HepG2 (cell line): ENCODE measurements around the gene KEL. TPM values are rescaled to one million over a fixed set of nuclear protein-coding genes. Genes with fewer than 3 reads are reported as not detected.

Source experiments
- ATAC-seq: fragments of 200-7000 bp; cut with Tn5 transposase; 3 replicates; pipeline ENCODE4 v1.9.1; 2020; ENCODE audit warnings: mild to moderate bottlenecking, moderate library complexity
- BruUV-seq: library from RNA; stranded (reverse); fragments of 400-500 nt; replicated peaks from 2 replicates; lab custom pipeline; 2021; lab: Mats Ljungman, UMichigan
- CTCF ChIA-PET: fragments of 300-600 bp; formaldehyde crosslinking; extraction: SDS; loops from one replicate; lab custom pipeline; 2021; ENCODE audit warnings: low total read pairs, inconsistent platforms, low intra/inter-chr PET ratio; lab: Yijun Ruan, JAX
- POLR2A ChIA-PET: fragments of 350-600 bp; sonication (Branson Sonifier 250); formaldehyde crosslinking; loops from one replicate; lab custom pipeline; 2020; ENCODE audit warnings: antibody characterized with exemption, inconsistent platforms; lab: Yijun Ruan, JAX
- DNase-seq: peaks from one replicate; pipeline ENCODE4 v3.0.0-alpha.2; 2015; ENCODE audit warnings: low spot score
- FAIRE-seq: peaks from 3 replicates; lab custom pipeline; 2011; peaks lifted over from hg19 to GRCh38; lab: Jason Lieb, UNC
- H2AFZ ChIP-seq: one replicate; pipeline ENCODE4 v1.6.1; 2011; ENCODE audit warnings: low read length, inconsistent platforms
- H3K27ac ChIP-seq: fragments of 300-600 bp; 3 replicates; pipeline ENCODE4 v1.8.0; 2011; ENCODE audit warnings: mixed run types, mild to moderate bottlenecking, mixed read lengths, low read length, inconsistent platforms; ENCODE audit not compliant: insufficient read depth; ENCODE audit errors: extremely low read length
- H3K27me3 ChIP-seq, 2 experiments: fragments of 200-600 bp in 1 of 2; 2 replicates in 1 of 2; 3 replicates in 1 of 2; pipeline versions ENCODE4 v1.6.0 to v1.8.0; 2011; ENCODE audit warnings: low read length in 2 of 2, mild to moderate bottlenecking in 2 of 2, moderate library complexity in 2 of 2, inconsistent platforms in 1 of 2; ENCODE audit not compliant: insufficient read depth in 2 of 2, control insufficient read depth in 1 of 2
- H3K36me3 ChIP-seq, 2 experiments: fragments of 200-600 bp in 1 of 2; replicated peaks in 1 of 2; 2 replicates in 1 of 2; 3 replicates in 1 of 2; pipeline versions ENCODE4 v1.5.1 to v1.8.0; 2011; ENCODE audit warnings: low read length in 2 of 2, inconsistent platforms in 1 of 2; ENCODE audit not compliant: insufficient read depth in 2 of 2, control insufficient read depth in 1 of 2
- H3K4me1 ChIP-seq: 2 replicates; pipeline ENCODE4 v1.5.1; 2012; ENCODE audit warnings: low read length, inconsistent platforms; ENCODE audit not compliant: insufficient read depth
- H3K4me2 ChIP-seq: 2 replicates; pipeline ENCODE4 v1.6.0; 2011; ENCODE audit warnings: low read depth, low read length, inconsistent platforms
- H3K4me3 ChIP-seq, 3 experiments: fragments of 200-600 bp in 1 of 3; sonication (generic), shearing (Covaris generic) in 1 of 3; replicated peaks in 1 of 3; 2 replicates each; pipeline ENCODE4 v1.5.1; 2011 to 2016; ENCODE audit warnings: low read length in 3 of 3, inconsistent platforms in 2 of 3, low read depth in 2 of 3, mild to moderate bottlenecking in 2 of 3, control low read depth in 1 of 3, mixed read lengths in 1 of 3; ENCODE audit not compliant: insufficient read depth in 1 of 3
- H3K79me2 ChIP-seq: one replicate; pipeline ENCODE4 v1.6.1; 2011; ENCODE audit warnings: low read length, inconsistent platforms; ENCODE audit not compliant: insufficient read depth
- H3K9ac ChIP-seq: 2 replicates; pipeline ENCODE4 v1.6.0; 2011; ENCODE audit warnings: mild to moderate bottlenecking, low read depth, low read length, inconsistent platforms; ENCODE audit not compliant: insufficient read depth
- H3K9me3 ChIP-seq: 2 replicates; pipeline ENCODE4 v1.5.1; 2012; ENCODE audit warnings: mild to moderate bottlenecking, low read length
- H4K20me1 ChIP-seq: 2 replicates; pipeline ENCODE4 v1.6.0; 2011; ENCODE audit warnings: inconsistent platforms, mild to moderate bottlenecking, low read length, moderate library complexity; ENCODE audit not compliant: insufficient read depth
- EED ChIP-seq: sonication (generic); formaldehyde crosslinking; IDR thresholded peaks from 2 replicates; pipeline ENCODE4 v1.5.0; 2020; ENCODE audit warnings: mild to moderate bottlenecking, missing genetic modification reagents
- FOSL1 ChIP-seq: sonication (generic); formaldehyde crosslinking; IDR thresholded peaks from 2 replicates; pipeline ENCODE4 v1.9.0; 2021; ENCODE audit warnings: missing genetic modification reagents, borderline replicate concordance
- FOXM1 ChIP-seq: sonication (generic); formaldehyde crosslinking; IDR thresholded peaks from 2 replicates; pipeline ENCODE4 v1.5.0; 2020; ENCODE audit warnings: missing genetic modification reagents
- NFE2L1 ChIP-seq: sonication (generic); formaldehyde crosslinking; IDR thresholded peaks from 2 replicates; pipeline ENCODE4 v1.4.0; 2020; ENCODE audit warnings: missing genetic modification reagents, mild to moderate bottlenecking, borderline replicate concordance
- NFIB ChIP-seq: sonication (generic); formaldehyde crosslinking; IDR thresholded peaks from 2 replicates; pipeline ENCODE4 v1.9.0; 2021; ENCODE audit warnings: missing genetic modification reagents, mild to moderate bottlenecking, borderline replicate concordance
- NKX3-1 ChIP-seq: sonication (generic); formaldehyde crosslinking; IDR thresholded peaks from 2 replicates; pipeline ENCODE4 v1.5.0; 2020; ENCODE audit warnings: missing genetic modification reagents
- PHF8 ChIP-seq: sonication (generic); formaldehyde crosslinking; IDR thresholded peaks from 2 replicates; pipeline ENCODE4 v1.5.0; 2020; ENCODE audit warnings: missing genetic modification reagents
- TEAD2 ChIP-seq: sonication (generic); formaldehyde crosslinking; IDR thresholded peaks from 2 replicates; pipeline ENCODE4 v1.9.0; 2021; ENCODE audit warnings: missing genetic modification reagents
- ZNF547 ChIP-seq: sonication (generic); formaldehyde crosslinking; IDR thresholded peaks from 2 replicates; pipeline ENCODE4 v1.5.1; 2020; ENCODE audit warnings: mild to moderate bottlenecking, missing genetic modification reagents
- ZNF772 ChIP-seq: sonication (generic); formaldehyde crosslinking; IDR thresholded peaks from 2 replicates; pipeline ENCODE4 v1.5.0; 2020; ENCODE audit warnings: mild to moderate bottlenecking, missing genetic modification reagents
- ZNF780A ChIP-seq: sonication (generic); formaldehyde crosslinking; IDR thresholded peaks from 2 replicates; pipeline ENCODE4 v1.8.0; 2022; ENCODE audit warnings: mild to moderate bottlenecking, missing genetic modification reagents, moderate library complexity
- WGBS: methylation state at CpG from one replicate; pipeline ENCODE4 v1.1.6; 2017; ENCODE audit warnings: low lambda C conversion rate; 5-methylcytosine and 5-hydroxymethylcytosine counted together
- in situ Hi-C: cut with HindIII; loops from 2 replicates; pipeline ENCODE4 v1.10.0; 2017; ENCODE audit warnings: low pct_unique_long_range_greater_than_20kb; ENCODE audit not compliant: extremely low pct_ligation_motif_present
- intact Hi-C: fragments of 100-400 bp; cut with micrococcal nuclease; formaldehyde crosslinking; loops from one replicate; pipeline ENCODE4 v1.10.0; 2022; ENCODE audit not compliant: unreplicated experiment
- polyA plus RNA-seq, 8 experiments: library from polyadenylated mRNA; depleted of rRNA in 3 of 8; stranded (reverse) in 7 of 8; unstranded in 1 of 8; fragments of >200 nt; fragmentation: Illumina TruSeq in 4 of 8; extraction: Trizol in 4 of 8; gene quantifications; 2 replicates each; pipeline versions ENCODE4 v1.2.1 to v1.2.3, GENCODE V29; 2011 to 2016; ENCODE audit warnings: low read depth in 4 of 8, missing spikeins in 1 of 8, mixed read lengths in 1 of 8; ENCODE audit not compliant: insufficient read depth in 1 of 8
- total RNA-seq, 5 experiments: library from RNA; depleted of rRNA; stranded (reverse); fragments of >200 nt; fragmentation: Illumina TruSeq; extraction: Trizol; gene quantifications; 2 replicates each; pipeline ENCODE4 v1.2.3, GENCODE V29; 2016; ENCODE audit warnings: low read depth in 1 of 5
- TF ChIP-seq, protein P1 (sequence below): sonication (generic); formaldehyde crosslinking; IDR thresholded peaks from 2 replicates; pipeline ENCODE4 v1.5.1; 2020; ENCODE audit warnings: mild to moderate bottlenecking, missing genetic modification reagents
- TF ChIP-seq, protein P2 (sequence below): sonication (generic); formaldehyde crosslinking; IDR thresholded peaks from 2 replicates; pipeline ENCODE4 v1.4.0; 2020; ENCODE audit warnings: missing genetic modification reagents
- TF ChIP-seq, protein P3 (sequence below): sonication (generic); formaldehyde crosslinking; IDR thresholded peaks from 2 replicates; pipeline ENCODE4 v1.8.1; 2023; ENCODE audit warnings: mild to moderate bottlenecking, missing genetic modification reagents, borderline replicate concordance
- TF ChIP-seq, protein P4 (sequence below): IDR thresholded peaks from 2 replicates; pipeline ENCODE4 v1.6.1; 2016; ENCODE audit warnings: missing biosample characterization, missing genetic modification reagents, low read depth
- TF ChIP-seq, protein P5 (sequence below): sonication (generic); formaldehyde crosslinking; IDR thresholded peaks from 2 replicates; pipeline ENCODE4 v1.4.0; 2020; ENCODE audit warnings: missing genetic modification reagents, low read depth, mild to moderate bottlenecking, borderline replicate concordance

KEL gene
- total and polyA plus RNA-seq, 2 of the 13 experiments (the other 11 are each of a cell fraction or from before 2014, with no cell fraction given), result 0.03 TPM; not detected in 1

DNA sequence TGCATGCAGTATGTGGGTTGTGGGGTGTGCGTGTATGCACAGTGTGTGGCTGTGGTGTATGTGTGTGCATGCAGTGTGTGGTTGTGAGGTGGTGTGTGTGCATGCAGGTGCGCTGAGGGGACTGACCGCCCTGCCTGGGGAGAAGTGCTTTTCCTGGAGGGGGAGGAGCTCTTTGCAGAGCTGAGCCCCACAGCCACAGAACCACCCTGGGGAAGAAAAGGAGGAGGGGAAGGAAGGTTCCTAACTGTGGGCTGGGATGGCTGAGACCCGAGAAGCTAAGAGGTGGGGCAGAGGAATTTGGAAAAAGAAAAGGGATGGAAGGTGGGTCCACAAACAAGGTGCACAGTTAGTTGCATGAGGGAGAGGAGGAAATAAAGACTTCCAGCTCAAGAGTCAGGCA lies 28.5 kb downstream of the KEL start, which contains the start of gene TRPV5:
Gene TRPV5, minus strand, starts transcription at position 123 of the 400 bp plus-strand sequence. CDS start 287 bp downstream, outside the sequence.
- intact Hi-C loops (no loop called here), in situ Hi-C loops (no loop called here)
- no peak for TF ChIP-seq EED (CRISPR knock-in tag)
- TF ChIP-seq, protein P1, sequence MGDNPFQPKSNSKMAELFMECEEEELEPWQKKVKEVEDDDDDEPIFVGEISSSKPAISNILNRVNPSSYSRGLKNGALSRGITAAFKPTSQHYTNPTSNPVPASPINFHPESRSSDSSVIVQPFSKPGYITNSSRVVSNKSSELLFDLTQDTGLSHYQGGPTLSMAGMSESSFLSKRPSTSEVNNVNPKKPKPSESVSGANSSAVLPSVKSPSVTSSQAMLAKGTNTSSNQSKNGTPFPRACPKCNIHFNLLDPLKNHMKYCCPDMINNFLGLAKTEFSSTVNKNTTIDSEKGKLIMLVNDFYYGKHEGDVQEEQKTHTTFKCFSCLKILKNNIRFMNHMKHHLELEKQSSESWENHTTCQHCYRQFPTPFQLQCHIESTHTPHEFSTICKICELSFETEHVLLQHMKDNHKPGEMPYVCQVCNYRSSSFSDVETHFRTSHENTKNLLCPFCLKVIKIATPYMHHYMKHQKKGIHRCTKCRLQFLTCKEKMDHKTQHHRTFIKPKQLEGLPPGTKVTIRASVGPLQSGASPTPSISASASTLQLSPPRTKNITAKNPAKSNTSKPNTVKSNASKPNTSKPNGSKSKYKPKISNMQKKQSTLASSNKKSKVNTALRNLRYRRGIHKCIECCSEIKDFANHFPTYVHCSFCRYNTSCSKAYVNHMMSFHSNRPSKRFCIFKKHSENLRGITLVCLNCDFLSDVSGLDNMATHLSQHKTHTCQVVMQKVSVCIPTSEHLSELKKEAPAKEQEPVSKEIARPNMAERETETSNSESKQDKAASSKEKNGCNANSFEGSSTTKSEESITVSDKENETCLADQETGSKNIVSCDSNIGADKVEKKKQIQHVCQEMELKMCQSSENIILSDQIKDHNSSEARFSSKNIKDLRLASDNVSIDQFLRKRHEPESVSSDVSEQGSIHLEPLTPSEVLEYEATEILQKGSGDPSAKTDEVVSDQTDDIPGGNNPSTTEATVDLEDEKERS, result no peak
- no peak for TF ChIP-seq NKX3-1 (CRISPR knock-in tag)
- TF ChIP-seq FOXM1 (CRISPR knock-in tag), result no peak
- TF ChIP-seq NFIB (CRISPR knock-in tag), result no peak
- TF ChIP-seq, protein P2, sequence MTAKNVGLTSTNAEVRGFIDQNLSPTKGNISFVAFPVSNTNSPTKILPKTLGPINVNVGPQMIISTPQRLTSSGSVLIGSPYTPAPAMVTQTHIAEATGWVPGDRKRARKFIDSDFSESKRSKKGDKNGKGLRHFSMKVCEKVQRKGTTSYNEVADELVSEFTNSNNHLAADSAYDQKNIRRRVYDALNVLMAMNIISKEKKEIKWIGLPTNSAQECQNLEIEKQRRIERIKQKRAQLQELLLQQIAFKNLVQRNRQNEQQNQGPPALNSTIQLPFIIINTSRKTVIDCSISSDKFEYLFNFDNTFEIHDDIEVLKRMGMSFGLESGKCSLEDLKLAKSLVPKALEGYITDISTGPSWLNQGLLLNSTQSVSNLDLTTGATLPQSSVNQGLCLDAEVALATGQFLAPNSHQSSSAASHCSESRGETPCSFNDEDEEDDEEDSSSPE (CRISPR knock-in tag), result no peak
- TF ChIP-seq, protein P3, sequence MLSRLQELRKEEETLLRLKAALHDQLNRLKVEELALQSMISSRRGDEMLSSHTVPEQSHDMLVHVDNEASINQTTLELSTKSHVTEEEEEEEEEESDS (CRISPR knock-in tag), result no peak
- TF ChIP-seq, protein P4, sequence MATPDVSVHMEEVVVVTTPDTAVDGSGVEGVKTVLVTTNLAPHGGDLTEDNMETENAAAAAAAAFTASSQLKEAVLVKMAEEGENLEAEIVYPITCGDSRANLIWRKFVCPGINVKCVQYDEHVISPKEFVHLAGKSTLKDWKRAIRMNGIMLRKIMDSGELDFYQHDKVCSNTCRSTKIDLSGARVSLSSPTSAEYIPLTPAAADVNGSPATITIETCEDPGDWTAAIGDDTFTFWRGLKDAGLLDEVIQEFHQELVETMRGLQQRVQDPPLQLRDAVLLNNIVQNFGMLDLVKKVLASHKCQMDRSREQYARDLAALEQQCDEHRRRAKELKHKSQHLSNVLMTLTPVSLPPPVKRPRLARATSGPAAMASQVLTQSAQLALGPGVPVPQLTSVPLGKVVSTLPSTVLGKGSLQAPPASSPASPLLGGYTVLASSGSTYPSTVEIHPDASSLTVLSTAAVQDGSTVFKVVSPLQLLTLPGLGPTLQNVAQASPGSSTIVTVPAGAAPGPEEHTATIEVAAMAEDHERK (CRISPR knock-in tag), result no peak
- TF ChIP-seq PHF8 (CRISPR knock-in tag), result no peak
- TF ChIP-seq ZNF772 (CRISPR knock-in tag), result no peak
- TF ChIP-seq ZNF547 (CRISPR knock-in tag), result no peak
- no peak for TF ChIP-seq NFE2L1 (CRISPR knock-in tag)
- TF ChIP-seq, protein P5, sequence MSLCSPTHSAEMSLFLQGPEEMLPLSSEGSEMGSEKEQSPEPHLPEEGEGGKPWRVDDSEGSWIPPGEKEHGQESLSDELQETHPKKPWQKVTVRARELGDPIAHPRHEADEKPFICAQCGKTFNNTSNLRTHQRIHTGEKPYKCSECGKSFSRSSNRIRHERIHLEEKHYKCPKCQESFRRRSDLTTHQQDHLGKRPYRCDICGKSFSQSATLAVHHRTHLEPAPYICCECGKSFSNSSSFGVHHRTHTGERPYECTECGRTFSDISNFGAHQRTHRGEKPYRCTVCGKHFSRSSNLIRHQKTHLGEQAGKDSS (CRISPR knock-in tag), result no peak
- TF ChIP-seq ZNF780A (CRISPR knock-in tag), result no peak
- TF ChIP-seq TEAD2 (CRISPR knock-in tag), result no peak
- no peak for TF ChIP-seq FOSL1 (CRISPR knock-in tag)
- ATAC-seq (no peak), FAIRE-seq (no peak), DNase-seq (no peak)
- no TSS peak for BruUV-seq
- Histone ChIP-seq H3K9ac (no peak within 1 kb of the TSS), H3K4me1 (no peaks in the 10 kb centered on the region), H3K36me3 (no peaks in the 10 kb centered on the region), H4K20me1 (no peaks in the 10 kb centered on the region), H3K27ac (no peak within 1 kb of the TSS), H3K9me3 (no peaks in the 10 kb centered on the region), H3K4me2 (no peak within 1 kb of the TSS), H2AFZ (no peak within 1 kb of the TSS), H3K79me2 (no peaks in the 10 kb centered on the region), H3K4me3 (no peak within 1 kb of the TSS), H3K27me3 (peaks cover 3 to 10% of the 10 kb centered on the region in 2 experiments; a peak in 2 of 5 replicates)
- CTCF ChIA-PET, result no interaction called here
- POLR2A ChIA-PET, result no interaction called here
- 35% methylated on average over 4 of the region's 4 CpGs for WGBS
